HL-60 (cell line): ENCODE data around the gene GDPD2.

Experiments used
- POLR2AphosphoS5 ChIP-seq: IDR thresholded peaks from 2 replicates; pipeline ENCODE4 v1.6.1; 2012; ENCODE audit warnings: low read depth
- REST ChIP-seq: IDR thresholded peaks from 2 replicates; pipeline ENCODE4 v1.6.1; 2012; ENCODE audit warnings: low read depth; ENCODE audit not compliant: insufficient replicate concordance
- SPI1 ChIP-seq: IDR thresholded peaks from 2 replicates; pipeline ENCODE4 v1.6.1; 2012; ENCODE audit warnings: low read depth, mild to moderate bottlenecking, borderline replicate concordance
- TF ChIP-seq, protein P1 (sequence below): IDR thresholded peaks from one replicate; pipeline ENCODE4 v1.5.1; 2011; ENCODE audit warnings: low read length, control low read depth, inconsistent platforms; ENCODE audit not compliant: insufficient read depth

- TF ChIP-seq REST (no peak), SPI1 (no peak), POLR2AphosphoS5 (no peak)
- TF ChIP-seq, protein P1, sequence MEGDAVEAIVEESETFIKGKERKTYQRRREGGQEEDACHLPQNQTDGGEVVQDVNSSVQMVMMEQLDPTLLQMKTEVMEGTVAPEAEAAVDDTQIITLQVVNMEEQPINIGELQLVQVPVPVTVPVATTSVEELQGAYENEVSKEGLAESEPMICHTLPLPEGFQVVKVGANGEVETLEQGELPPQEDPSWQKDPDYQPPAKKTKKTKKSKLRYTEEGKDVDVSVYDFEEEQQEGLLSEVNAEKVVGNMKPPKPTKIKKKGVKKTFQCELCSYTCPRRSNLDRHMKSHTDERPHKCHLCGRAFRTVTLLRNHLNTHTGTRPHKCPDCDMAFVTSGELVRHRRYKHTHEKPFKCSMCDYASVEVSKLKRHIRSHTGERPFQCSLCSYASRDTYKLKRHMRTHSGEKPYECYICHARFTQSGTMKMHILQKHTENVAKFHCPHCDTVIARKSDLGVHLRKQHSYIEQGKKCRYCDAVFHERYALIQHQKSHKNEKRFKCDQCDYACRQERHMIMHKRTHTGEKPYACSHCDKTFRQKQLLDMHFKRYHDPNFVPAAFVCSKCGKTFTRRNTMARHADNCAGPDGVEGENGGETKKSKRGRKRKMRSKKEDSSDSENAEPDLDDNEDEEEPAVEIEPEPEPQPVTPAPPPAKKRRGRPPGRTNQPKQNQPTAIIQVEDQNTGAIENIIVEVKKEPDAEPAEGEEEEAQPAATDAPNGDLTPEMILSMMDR = no peak
Measured at GRCh38 chrX:70436343-70436742, 13.2 kb downstream of the GDPD2 start.
